Heart left ventricle (tissue), 13 donors: Measurements from ENCODE around the gene RAN.

Source experiments
- POLR2A ChIP-seq, 2 donors: fragments of 450-650 bp; IDR thresholded peaks; one replicate each; pipeline ENCODE4 v1.6.1; 2017; ENCODE audit warnings: antibody characterized with exemption in 2 of 2, mild to moderate bottlenecking in 2 of 2, moderate library complexity in 2 of 2
- TF ChIP-seq, protein P1 (sequence below), 12 donors: fragments of 200-600 bp; sonication (generic) in 4 of 12; IDR thresholded peaks; one replicate each; pipeline versions ENCODE4 v1.5.0 to v1.8.0; 2018 to 2022; ENCODE audit warnings: antibody characterized with exemption in 12 of 12, mild to moderate bottlenecking in 5 of 12
- donor health status: ischemic (EF 13 %, LVEDD 7.1; RV severe dilation, severe dysfunction).
- donor health status: DM: no; HTN: yes; CAD: no.
- donor health status: DM: no; HTN: no; CAD: no.
- donor health status: ischemic (EF 25% LVEDD 6.9; RV normal size, moderate dysfunction).
- donor health status: ischemic (EF 25% LVEDD 5.7; RV mildly dilated, moderate dysfunction).
- donor health status: ischemic (EF 35%, LVEDD 5.7; RV mildly dilated, moderate dysfunction).
- donor health status: nonischemic (EF 11% LVEDD 7.7; RV severe dilation, severe dysfunction).
- donor health status: DM: yes; HTN: yes; CAD: no.
- donor health status: PGD.
- donor health status: ischemic (EF 29% LVEDD 5.4; RV normal size, mild dysfunction).
- donor health status: nonischemic (EF 23%, LVEDD 6.1; RV moderate dilation, normal function).

DNA sequence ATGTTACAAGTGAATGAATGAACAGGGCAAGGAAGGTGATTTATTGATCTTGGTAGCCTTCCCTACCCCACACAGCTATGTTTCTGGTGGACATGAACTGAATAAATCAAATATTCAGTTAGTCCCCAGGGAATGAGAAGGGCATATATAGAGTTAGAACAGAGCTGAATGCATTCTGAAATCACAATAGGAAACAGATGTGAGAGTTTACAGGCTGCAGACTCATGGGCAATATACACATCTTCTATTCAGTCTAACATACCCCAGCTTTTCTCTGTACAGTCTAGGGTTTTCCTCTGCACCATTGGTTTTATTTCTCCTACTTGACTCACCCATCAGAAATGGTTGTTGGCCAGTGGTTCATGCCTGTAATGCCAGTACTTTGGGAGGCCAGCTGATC lies 25.5 kb upstream of the RAN start:
- TF ChIP-seq POLR2A (IDR thresholded peaks at IDR 0.05) = no peak
- TF ChIP-seq, protein P1, sequence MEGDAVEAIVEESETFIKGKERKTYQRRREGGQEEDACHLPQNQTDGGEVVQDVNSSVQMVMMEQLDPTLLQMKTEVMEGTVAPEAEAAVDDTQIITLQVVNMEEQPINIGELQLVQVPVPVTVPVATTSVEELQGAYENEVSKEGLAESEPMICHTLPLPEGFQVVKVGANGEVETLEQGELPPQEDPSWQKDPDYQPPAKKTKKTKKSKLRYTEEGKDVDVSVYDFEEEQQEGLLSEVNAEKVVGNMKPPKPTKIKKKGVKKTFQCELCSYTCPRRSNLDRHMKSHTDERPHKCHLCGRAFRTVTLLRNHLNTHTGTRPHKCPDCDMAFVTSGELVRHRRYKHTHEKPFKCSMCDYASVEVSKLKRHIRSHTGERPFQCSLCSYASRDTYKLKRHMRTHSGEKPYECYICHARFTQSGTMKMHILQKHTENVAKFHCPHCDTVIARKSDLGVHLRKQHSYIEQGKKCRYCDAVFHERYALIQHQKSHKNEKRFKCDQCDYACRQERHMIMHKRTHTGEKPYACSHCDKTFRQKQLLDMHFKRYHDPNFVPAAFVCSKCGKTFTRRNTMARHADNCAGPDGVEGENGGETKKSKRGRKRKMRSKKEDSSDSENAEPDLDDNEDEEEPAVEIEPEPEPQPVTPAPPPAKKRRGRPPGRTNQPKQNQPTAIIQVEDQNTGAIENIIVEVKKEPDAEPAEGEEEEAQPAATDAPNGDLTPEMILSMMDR (IDR thresholded peaks at IDR 0.05) = no peak
